Activated T-helper 17 cell treated with anti-CD3 and anti-CD28 coated beads, Interleukin-2, amount 50 U/mL, for 72 hours (primary cell): ENCODE data around the gene MCF2L2. TPM values are rescaled to one million over a fixed set of nuclear protein-coding genes. Genes with fewer than 3 reads are reported as not detected.

ENCODE experiments used
- ATAC-seq: fragments of 150-1000 bp; cut with Tn5 transposase; replicated peaks from 2 replicates; pipeline ENCODE4 v1.10.0; 2021; ENCODE audit warnings: mild to moderate bottlenecking, moderate library complexity
- H3K27ac Mint-ChIP-seq: one replicate; pipeline ENCODE4 v1.8.0; 2022; ENCODE audit warnings: mixed read lengths
- H3K27me3 Mint-ChIP-seq: one replicate; pipeline ENCODE4 v1.8.0; 2022; ENCODE audit warnings: mixed read lengths
- H3K36me3 Mint-ChIP-seq: one replicate; pipeline ENCODE4 v1.8.0; 2022; ENCODE audit warnings: low read depth, mild to moderate bottlenecking, mixed read lengths
- H3K4me1 Mint-ChIP-seq: one replicate; pipeline ENCODE4 v1.8.0; 2022; ENCODE audit warnings: mixed read lengths
- H3K4me3 Mint-ChIP-seq: one replicate; pipeline ENCODE4 v1.8.0; 2022; ENCODE audit warnings: mild to moderate bottlenecking, mixed read lengths
- H3K9me3 Mint-ChIP-seq: one replicate; pipeline ENCODE4 v1.8.0; 2022; ENCODE audit warnings: mixed read lengths
- total RNA-seq, 2 donors: library from RNA; stranded (reverse); gene quantifications; one replicate each; pipeline ENCODE4 v1.2.3, GENCODE V29; 2022

The MCF2L2 gene
- total RNA-seq, 2 donors from 2014 or later: 9.0 to 10.0 TPM

- Mint-ChIP-seq H3K4me1 (peaks cover 15% of the 10 kb centered on the region), H3K27me3 (no peaks in the 10 kb centered on the region), H3K36me3 (peaks cover 15% of the 10 kb centered on the region), H3K27ac (no peak overlapping the region), H3K4me3 (no peak overlapping the region), H3K9me3 (peaks cover 3% of the 10 kb centered on the region)
- no peak for ATAC-seq
Observed at GRCh38 chr3:183222631-183223235, 205.7 kb downstream of the MCF2L2 start.

GRCh38 chr3:183220828-183221227, 207.6 kb downstream of the MCF2L2 start:
- Mint-ChIP-seq H3K27ac (no peak overlapping the region), H3K4me1 (peaks cover 10% of the 10 kb centered on the region), H3K9me3 (no peaks in the 10 kb centered on the region), H3K4me3 (no peak overlapping the region), H3K36me3 (peaks cover 7% of the 10 kb centered on the region), H3K27me3 (no peaks in the 10 kb centered on the region)
- no peak for ATAC-seq

- Mint-ChIP-seq H3K4me3 (no peak overlapping the region), H3K27ac (no peak overlapping the region)
- ATAC-seq: no peak
Observed at GRCh38 chr3:183218826-183219225, 209.6 kb downstream of the MCF2L2 start.

DNA sequence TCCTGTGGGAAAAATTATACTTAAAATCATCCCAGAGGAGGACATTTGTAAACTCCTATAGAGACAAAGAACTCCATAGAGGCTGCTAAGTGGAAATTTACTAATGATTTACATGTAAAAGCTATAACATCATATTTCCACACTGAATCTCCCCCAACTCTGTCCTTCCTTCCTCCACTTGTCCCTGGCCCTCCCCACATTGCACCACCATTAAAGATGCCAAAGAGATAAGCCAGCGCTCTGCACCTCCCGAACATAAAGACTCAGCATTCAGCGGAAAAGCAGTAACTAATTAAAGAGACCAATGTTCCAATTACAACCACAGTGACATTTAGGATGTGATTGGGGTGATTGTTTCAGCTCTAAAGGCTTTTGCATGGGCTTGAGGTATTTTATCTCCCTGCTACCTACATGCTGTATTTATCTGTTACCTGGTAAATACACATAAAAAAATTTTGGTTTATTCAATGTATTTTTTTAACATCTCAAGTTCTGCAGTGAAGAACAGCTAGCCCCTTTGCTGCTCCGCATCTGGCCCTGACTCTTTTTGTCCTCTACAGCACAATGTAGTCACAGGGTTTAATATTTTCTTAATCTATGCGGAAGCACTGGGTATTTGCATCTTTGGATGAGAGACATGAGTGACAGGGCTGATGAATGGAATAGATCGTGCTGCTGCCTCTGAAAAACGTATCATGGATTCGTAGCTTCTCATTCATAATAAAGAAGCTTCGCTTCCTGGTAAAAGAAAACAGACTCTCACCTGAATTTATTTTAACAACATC, 210.7 kb downstream of the MCF2L2 start:
- no peaks in the 10 kb centered on the region for H3K27me3 Mint-ChIP-seq
- H3K9me3 Mint-ChIP-seq: no peaks in the 10 kb centered on the region

More at GRCh38 chr3:183218826-183219225, 209.6 kb downstream of the MCF2L2 start:
- Mint-ChIP-seq H3K9me3 (no peaks in the 10 kb centered on the region), H3K36me3 (peaks cover 23% of the 10 kb centered on the region), H3K27me3 (no peaks in the 10 kb centered on the region), H3K4me1 (peaks cover 8% of the 10 kb centered on the region)

GRCh38 chr3:183215591-183216202, 212.7 kb downstream of the MCF2L2 start:
- H3K27ac Mint-ChIP-seq: no peak overlapping the region
- H3K9me3 Mint-ChIP-seq: peaks cover 2% of the 10 kb centered on the region
- H3K4me1 Mint-ChIP-seq: peaks cover 12% of the 10 kb centered on the region
- peaks cover 51% of the 10 kb centered on the region for H3K36me3 Mint-ChIP-seq
- H3K4me3 Mint-ChIP-seq: no peak overlapping the region
- no peaks in the 10 kb centered on the region for H3K27me3 Mint-ChIP-seq
- ATAC-seq: no peak

More for the DNA sequence above, 210.7 kb downstream of the MCF2L2 start:
- Mint-ChIP-seq H3K36me3 (peaks cover 33% of the 10 kb centered on the region), H3K27ac (no peak overlapping the region), H3K4me3 (no peak overlapping the region), H3K4me1 (peaks cover 8% of the 10 kb centered on the region)
- no peak for ATAC-seq

DNA sequence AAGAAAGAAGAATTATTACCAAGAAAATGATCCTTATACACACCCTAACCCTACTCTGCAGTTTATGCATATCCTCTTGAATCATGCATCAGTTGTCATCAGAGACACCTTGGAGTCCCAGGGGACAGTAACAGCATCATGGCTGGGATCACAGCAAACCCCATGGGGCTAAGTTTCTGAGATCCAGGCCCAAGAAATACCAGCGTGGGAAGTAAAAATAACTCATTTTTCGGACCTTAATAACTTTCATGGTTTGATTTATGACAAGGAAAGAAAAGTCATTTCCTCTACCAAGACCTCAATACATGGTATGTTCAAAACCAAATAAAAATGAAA, 214.2 kb downstream of the MCF2L2 start:
- Mint-ChIP-seq H3K4me1 (peaks cover 19% of the 10 kb centered on the region), H3K36me3 (peaks cover 59% of the 10 kb centered on the region), H3K4me3 (no peak overlapping the region), H3K27ac (peak overlapping the region; percentile 23), H3K27me3 (no peaks in the 10 kb centered on the region), H3K9me3 (peaks cover 3% of the 10 kb centered on the region)
- no peak for ATAC-seq

GRCh38 chr3:183213415-183214276, 214.8 kb downstream of the MCF2L2 start:
- Mint-ChIP-seq H3K9me3 (peaks cover 3% of the 10 kb centered on the region), H3K27me3 (no peaks in the 10 kb centered on the region), H3K4me3 (no peak overlapping the region), H3K4me1 (peaks cover 15% of the 10 kb centered on the region), H3K36me3 (peaks cover 56% of the 10 kb centered on the region), H3K27ac (peak overlapping the region; percentile 23)
- no peak for ATAC-seq

DNA sequence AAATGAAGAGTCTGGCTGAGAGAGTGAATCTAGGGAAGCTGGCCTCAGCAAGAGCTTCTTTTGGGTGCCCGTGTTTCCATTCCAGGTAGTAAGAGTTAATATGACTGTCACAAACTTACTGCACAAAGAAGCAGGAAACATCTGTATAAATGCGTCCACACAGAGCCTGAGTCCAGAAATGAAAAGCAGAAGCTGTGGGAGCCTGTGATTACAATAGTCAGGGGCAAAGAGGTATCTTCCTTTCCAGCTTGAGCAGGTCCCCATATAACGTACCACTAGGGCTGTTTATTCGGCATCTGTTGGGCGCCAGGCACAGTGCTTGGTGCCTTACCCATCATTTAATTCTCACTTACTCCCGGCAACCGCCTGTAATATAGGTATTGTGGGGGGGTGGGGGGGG, 215.9 kb downstream of the MCF2L2 start:
- no peak overlapping the region for H3K27ac Mint-ChIP-seq
- H3K4me1 Mint-ChIP-seq: peaks cover 14% of the 10 kb centered on the region
- no peak for ATAC-seq
- no peak overlapping the region for H3K4me3 Mint-ChIP-seq
- H3K9me3 Mint-ChIP-seq: peaks cover 3% of the 10 kb centered on the region
- H3K36me3 Mint-ChIP-seq: peaks cover 60% of the 10 kb centered on the region
- H3K27me3 Mint-ChIP-seq: no peaks in the 10 kb centered on the region

- Mint-ChIP-seq H3K9me3 (peaks cover 3% of the 10 kb centered on the region), H3K27me3 (no peaks in the 10 kb centered on the region), H3K27ac (no peak overlapping the region), H3K36me3 (peaks cover 60% of the 10 kb centered on the region), H3K4me3 (no peak overlapping the region), H3K4me1 (peaks cover 14% of the 10 kb centered on the region)
- ATAC-seq: no peak
Observed at GRCh38 chr3:183212096-183212495, 216.3 kb downstream of the MCF2L2 start.

GRCh38 chr3:183211352-183211751, 217.1 kb downstream of the MCF2L2 start:
- Mint-ChIP-seq H3K27ac (peak overlapping the region; percentile 81), H3K9me3 (peaks cover 3% of the 10 kb centered on the region), H3K36me3 (peaks cover 61% of the 10 kb centered on the region), H3K4me3 (peak overlapping the region; percentile 46), H3K4me1 (peaks cover 14% of the 10 kb centered on the region), H3K27me3 (no peaks in the 10 kb centered on the region)
- no peak for ATAC-seq

GRCh38 chr3:183210862-183211341, 217.5 kb downstream of the MCF2L2 start:
- Mint-ChIP-seq H3K9me3 (peaks cover 3% of the 10 kb centered on the region), H3K27me3 (no peaks in the 10 kb centered on the region), H3K27ac (peak overlapping the region; percentile 81), H3K4me1 (peaks cover 14% of the 10 kb centered on the region), H3K4me3 (peak overlapping the region; percentile 46), H3K36me3 (peaks cover 64% of the 10 kb centered on the region)
- peak; percentile 76 for ATAC-seq

GRCh38 chr3:183210341-183210740, 218.1 kb downstream of the MCF2L2 start:
- Mint-ChIP-seq H3K4me3 (peak overlapping the region; percentile 46), H3K36me3 (peaks cover 64% of the 10 kb centered on the region), H3K9me3 (peaks cover 3% of the 10 kb centered on the region), H3K27me3 (no peaks in the 10 kb centered on the region), H3K27ac (peak overlapping the region; percentile 81), H3K4me1 (peaks cover 14% of the 10 kb centered on the region)
- no peak for ATAC-seq

DNA sequence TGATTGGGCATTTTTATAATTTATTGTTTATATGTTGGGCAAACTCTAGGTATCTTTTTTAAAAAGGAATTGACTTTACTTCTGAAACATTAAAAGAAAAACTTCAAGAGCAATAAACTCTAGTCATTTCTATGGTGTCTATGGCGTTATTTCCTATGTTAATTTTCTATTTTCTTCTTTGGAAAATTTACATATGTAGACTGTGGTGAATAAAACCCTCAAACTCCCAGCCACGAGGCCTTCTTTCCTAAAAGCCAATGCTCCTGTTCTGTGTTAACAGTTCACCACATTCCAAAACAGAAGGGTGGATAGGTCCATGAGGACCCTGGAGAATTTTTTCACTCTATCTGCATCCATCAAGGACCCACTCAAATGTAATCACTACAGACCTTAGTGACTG, 219.6 kb downstream of the MCF2L2 start:
- Mint-ChIP-seq H3K36me3 (peaks cover 59% of the 10 kb centered on the region), H3K27ac (peak overlapping the region; percentile 76), H3K27me3 (no peaks in the 10 kb centered on the region), H3K4me1 (peaks cover 11% of the 10 kb centered on the region), H3K9me3 (peaks cover 5% of the 10 kb centered on the region), H3K4me3 (peak overlapping the region; percentile 39)
- no peak for ATAC-seq

GRCh38 chr3:183208260-183208659, 220.2 kb downstream of the MCF2L2 start:
- H3K9me3 Mint-ChIP-seq: peaks cover 10% of the 10 kb centered on the region
- H3K36me3 Mint-ChIP-seq: peaks cover 54% of the 10 kb centered on the region
- H3K27me3 Mint-ChIP-seq: no peaks in the 10 kb centered on the region
- ATAC-seq: peak; percentile 81
- peaks cover 11% of the 10 kb centered on the region for H3K4me1 Mint-ChIP-seq
- peak overlapping the region; percentile 76 for H3K27ac Mint-ChIP-seq
- peak overlapping the region; percentile 39 for H3K4me3 Mint-ChIP-seq
